Astrocyte (in vitro differentiated cells and primary cell): ENCODE data around the gene TRAF3IP1.

Source experiments
- CTCF ChIP-seq: IDR thresholded peaks from 2 replicates; pipeline ENCODE4 v1.5.1; 2011; ENCODE audit warnings: low read depth, mild to moderate bottlenecking, inconsistent platforms, low read length, moderate library complexity; ENCODE audit not compliant: insufficient read depth
- EZH2 ChIP-seq: IDR thresholded peaks from 2 replicates; pipeline ENCODE4 v1.6.1; 2012; ENCODE audit warnings: mild to moderate bottlenecking, low read length, inconsistent platforms; ENCODE audit not compliant: insufficient read depth

GRCh38 chr2:238290091-238290509, 30.2 kb upstream of the TRAF3IP1 start:
- TF ChIP-seq CTCF (no peak), EZH2 (no peak)
